Measurements from ENCODE around the gene PRSS27. TPM values are rescaled to one million over a fixed set of nuclear protein-coding genes. Genes with fewer than 3 reads are reported as not detected.

Gene PRSS27
- total RNA-seq, 1 donor from 2014 or later: 3.1 TPM

DNA sequence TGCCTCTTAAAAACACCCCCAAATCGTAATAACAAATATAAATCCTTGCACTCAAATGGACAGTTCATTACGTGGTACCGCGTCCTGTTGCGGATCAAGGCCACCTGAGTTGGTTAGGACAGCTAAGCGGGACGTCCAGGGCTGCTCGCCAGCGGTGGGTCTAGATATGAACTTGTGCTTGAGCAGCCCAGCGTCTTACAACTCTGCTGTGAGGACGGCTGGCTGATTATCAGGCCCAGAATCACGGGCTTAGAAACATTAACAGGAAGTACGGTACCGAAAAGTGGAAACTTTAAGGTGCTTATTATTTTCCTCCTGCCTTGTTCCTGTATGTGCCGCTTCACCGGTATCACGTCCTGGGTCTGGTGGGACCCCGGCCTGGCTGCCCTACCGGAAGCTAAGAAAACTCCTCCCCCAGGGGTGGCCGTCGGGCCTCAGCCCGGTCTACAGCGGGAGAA lies 31.6 kb upstream of the PRSS27 start:
- no peak for DNase-seq (ENCODE audit: low spot score)

DNA sequence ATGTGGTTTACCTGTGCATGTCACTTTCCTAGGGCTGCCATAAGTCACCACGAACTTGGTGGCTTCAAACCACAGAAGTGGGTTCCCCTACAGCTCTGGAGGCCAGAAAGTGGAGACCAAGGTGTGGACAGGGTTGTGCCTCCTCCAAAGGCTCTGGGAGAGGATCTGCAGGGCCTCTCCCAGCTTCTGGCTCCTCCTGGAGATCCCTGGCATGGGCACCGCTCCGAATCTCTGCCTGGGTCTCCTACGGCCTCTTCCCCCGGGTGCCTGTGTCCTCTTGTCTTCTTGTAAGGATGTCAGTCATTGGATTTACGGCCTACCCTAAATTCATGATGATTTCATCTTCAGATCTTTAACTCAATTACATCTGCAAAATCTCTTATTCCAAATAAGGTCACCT lies 29.9 kb upstream of the PRSS27 start:
- no peak for DNase-seq (ENCODE audit: low spot score)

DNA sequence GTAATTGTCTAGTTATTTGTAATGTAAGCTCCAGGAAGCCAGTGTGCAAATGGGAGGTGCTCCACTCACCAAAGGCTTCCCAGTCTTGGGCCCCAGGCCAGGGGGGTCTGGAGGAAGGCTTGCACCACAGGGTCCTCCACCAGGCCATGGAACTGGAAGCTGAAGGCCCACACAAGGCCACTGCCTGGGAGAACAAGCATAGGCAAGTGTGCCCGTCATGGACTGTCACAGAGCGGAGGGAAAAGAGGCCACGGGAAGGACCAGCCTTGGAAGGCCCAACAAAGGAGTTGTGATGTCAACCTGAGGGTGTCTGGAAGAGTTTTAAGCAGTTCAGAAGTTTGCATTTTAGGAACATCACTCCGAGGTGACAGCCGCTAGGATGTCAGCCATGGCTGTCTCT lies 29.5 kb upstream of the PRSS27 start:
- DNase-seq (ENCODE audit: low spot score): no peak

DNA sequence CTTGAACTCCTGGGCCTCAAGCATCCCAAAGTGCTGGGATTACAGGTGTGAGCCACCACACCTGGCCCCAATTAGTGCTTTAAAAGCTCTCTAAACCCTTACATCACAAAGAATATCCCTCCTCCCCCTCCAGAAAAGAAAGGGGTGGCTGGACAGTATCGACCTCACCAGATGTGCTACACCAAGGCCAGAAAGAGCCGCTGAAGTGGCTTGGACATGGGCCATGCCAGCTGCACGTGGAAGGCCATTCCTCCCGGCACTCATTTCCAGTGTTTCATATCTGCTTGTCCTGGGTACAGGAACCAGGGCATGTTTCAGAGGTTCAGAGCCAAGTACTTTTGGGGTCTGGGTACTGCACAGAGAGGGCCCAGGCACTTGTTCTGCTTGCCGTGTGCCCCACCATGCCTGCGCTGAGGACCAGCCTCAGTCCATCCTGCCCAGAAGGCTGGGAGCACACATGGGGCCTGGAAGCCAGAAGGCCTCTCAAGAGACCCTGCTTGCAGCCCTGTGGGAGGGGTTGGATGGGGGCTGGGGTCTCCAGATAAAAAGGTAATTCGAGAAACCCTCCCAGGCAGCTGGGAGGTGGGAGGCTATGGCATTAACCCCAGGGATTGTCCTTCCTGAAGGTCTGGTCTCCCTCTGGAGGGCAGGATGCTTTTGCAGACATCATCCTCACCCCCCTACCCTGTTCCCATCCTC lies 28.9 kb upstream of the PRSS27 start:
- no peak for DNase-seq (ENCODE audit: low spot score)

DNA sequence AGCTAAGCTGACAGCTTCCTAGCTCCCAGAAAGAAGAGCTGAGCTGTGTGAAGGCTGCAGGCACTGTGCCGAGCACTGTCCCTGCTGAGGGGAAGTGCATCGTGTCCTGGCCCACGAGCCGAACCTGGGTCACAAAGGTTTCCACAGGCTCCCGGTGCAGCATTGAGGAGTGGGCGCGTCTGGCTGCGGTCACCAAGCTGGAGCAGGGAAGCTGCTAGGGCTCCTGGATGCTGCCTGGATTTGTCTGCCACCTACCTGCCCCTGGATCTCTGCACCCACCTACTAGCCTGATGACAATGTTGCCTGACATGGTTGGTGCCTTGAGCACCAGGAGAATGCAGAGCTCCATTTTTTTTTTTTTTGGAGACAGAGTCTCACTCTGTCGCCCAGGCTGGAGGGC lies 25.9 kb upstream of the PRSS27 start:
- no peak for DNase-seq (ENCODE audit: low spot score)

DNA sequence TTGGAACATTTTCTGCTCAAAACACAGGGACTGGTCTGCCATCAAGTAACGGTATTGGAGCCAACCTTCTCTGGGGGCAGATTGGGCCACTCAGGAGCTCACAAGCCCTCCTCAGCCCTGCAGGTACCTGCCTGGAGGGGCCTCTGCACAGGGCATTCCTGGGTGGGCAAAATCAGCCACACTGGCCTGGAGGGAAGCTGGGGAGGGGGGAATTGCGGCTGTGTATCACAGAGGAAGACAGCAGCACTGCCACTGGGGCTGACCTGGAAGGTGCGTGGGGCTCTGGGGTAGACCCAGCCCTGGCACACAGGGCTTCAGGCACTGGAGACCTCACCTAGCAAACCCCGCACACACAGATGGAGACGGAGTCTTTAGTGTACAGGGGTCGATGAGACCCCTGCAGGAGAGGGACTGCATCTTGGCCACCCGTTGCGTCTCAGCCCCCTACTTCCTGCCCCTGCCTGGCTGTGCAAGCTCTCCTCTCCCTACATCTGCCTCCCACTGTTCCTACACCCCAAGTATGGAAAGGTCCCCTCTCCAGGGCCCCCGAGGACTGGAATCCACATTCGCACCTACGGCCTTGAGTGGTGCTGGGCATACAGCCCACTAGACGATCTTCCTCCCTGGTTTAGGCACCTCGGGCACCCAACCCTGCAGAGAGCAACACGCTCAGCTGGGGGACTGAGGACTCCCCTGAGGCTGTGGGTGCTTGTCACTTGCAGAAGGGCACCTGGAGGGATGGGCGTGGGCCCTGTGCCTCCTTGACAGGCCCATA lies 25.3 kb upstream of the PRSS27 start:
- no peak for DNase-seq (ENCODE audit: low spot score)

DNA sequence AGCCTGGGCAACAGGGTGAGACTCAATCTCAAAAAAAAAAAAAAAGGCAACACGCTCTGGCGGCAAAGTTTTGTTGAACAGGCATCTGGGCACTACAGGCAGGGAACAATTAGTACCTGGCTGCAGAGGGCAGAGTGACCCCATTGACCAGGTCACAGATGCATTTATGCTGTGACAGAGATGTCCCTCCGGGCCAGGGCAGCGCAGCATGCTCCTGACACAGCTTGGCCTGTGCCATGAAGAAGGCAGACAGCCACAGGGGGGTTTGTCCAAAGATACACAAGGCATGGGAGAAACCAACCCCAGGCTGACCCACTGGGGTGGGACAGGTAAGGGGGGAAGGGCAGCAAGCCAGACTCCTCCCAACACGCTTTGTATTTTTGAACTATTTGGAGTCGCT lies 24.7 kb upstream of the PRSS27 start:
- DNase-seq (ENCODE audit: low spot score): no peak

DNA sequence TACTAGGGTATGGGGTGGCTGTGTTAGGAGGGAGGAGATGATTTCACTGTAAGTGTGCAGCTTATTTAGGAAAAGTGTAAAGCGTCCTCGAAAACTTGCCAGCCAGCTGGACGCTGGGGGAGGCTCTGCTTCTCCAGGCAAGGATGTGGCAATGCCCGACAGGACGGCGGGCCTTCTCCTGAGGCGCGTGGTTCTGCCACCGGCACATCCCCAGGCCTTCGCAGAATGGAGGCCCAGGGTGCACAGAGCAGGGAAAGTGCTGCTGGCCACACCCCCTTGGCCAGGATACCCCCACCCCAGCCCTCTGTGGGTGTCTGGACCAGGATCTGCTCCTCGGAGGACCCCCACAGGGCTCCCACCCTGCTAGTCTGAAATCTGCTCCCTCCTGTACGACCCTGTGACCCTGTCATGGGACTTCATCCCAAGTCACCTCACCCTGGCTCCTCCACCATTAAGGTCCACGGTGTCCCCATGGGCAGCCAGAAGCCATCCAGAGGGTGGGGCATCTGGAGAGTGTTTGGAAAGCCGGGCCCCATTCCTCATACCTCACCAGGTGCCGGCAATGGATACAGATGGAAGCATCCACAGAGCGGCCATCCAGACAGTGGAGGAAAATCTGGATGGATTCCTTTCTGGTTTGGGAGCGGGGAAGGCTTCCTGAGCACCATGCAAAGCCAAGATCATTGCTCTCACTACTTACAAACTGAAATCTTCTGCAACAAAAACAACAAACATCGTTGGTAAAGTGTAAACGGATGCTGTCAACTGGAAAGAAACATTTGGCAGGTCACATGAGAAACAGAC lies 23.2 kb upstream of the PRSS27 start:
- no peak for DNase-seq (ENCODE audit: low spot score)

DNA sequence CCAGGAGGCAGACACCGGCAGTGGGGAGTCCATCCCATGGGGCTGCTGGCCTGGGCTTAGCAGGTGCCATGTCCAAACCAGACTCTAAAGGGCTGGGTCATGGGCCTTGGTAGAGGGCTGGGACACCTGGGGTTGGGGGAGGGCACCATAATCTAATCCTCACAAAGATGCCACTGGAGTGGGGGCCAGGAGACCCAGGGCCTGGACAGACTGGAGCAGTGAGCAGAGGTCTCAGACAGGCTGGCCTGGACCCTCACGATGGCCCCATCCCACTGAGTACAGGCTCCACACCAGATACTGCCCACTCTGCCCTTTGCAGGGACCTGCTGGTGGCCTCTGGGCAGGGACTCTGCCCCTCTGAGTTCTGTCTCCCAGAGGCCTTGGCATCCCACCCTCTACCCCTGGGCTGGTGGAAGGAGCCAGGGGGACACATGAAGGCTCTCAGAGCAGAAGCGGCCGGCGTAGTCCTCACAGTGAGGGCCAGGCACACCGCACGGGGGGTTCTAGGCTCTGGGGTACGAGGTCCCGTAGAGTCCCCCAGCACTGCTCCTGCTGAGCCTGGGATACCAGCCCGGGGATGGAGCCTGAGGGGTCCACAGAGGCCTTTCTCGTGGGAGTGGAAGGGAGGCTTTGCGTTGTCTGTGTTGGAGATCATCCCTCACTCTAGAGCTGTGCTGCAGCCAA lies 22.4 kb upstream of the PRSS27 start:
- no peak for DNase-seq (ENCODE audit: low spot score)

DNA sequence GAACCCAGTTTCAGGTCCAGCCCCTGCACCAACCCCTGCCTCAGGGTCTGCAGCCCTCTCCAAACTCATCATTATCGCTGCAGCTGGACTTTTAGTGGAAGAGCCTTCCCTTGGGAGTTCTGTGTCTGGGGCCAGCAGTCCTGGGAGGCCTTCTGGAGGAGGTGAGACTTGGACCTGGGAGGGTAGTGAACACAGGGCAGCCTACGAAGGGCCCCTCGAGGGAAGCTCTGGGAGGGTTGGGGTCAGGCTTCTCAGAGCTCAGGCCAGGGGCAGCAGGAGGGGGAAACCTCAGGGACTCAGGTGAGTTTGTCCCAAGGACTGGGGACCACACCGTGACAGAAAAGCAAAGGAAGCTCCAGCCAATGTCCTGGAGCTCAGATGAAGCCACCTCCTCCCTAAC lies 21.1 kb upstream of the PRSS27 start:
- DNase-seq (ENCODE audit: low spot score): no peak

DNA sequence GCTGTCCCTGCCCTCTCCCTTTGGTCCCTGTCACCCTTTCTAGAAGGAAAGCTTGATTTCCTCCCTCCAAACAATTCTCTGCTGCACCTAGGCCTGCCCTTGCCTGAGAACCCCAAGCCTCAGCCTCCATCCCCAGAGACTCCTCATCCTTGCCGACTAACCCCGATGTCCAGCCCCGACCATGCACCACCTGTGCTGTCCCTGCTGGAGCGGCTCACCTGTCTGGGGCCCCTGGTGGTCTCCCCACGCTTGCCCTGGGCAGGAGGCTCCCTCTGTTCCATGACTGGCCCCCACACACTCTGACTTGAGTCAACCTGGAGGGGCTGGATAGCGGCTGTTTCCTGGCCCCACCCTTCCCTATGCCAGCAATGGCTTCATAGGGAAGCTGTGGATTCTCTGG lies 20.5 kb upstream of the PRSS27 start:
- no peak for DNase-seq (ENCODE audit: low spot score)

DNA sequence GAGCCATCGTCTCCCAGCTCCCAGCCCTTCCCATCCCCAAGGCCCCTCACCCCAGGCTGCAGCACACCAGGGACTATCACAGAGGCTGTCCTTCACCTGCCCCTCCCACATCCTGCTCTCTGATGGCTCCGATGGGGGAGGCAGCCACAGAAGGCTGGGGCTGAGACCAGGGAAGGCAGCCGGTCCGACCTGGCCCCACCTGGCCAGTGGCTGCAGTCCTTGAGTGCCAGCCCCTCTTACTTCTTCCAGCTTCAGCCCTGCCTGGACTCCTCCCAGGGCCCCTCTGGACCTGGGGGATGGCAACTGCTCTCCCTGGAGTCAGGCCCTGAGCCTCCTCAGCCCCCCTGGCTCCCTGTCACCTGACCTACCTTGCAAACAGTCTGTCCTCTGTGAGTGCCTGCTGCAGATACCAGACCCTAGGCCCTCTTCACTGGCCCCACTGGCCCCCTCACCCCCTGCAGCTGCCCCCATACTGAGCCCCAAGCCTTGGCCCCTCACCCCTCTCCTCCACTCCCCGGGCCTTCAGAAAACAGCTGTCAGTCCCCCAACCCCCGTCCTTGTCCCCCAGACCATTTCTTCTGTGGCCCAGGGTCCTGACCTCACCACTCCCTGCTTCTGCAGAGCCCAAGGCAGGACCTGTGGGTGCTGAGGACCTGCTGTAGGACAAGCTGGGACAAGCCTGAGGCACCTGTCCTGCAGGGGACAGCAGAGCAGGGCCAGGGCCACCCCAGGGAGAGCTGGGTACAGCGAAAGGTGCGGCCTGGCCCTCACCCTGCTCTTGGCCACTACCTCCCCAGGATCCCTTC lies 19.8 kb upstream of the PRSS27 start:
- DNase-seq (ENCODE audit: low spot score): no peak

DNA sequence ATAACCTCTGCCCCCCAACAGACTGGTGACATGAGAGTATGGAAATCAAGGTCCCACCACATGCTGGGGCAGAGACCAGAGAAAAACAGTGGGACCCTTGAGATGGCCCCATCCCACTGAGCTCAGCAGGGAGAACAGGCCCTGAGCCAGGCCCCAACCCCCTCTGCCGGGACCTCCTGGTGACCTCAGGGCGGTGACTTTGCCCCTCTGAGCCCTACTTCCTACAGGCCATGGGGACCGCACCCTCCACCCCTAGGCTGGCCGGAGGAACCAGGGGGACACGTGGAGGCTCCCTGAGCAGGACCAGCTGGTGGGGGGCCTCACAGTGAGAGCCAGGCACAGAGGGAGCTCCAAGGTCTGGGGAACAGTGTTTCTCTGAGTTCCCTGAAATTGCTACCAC lies 18.6 kb upstream of the PRSS27 start:
- DNase-seq (ENCODE audit: low spot score): no peak

DNA sequence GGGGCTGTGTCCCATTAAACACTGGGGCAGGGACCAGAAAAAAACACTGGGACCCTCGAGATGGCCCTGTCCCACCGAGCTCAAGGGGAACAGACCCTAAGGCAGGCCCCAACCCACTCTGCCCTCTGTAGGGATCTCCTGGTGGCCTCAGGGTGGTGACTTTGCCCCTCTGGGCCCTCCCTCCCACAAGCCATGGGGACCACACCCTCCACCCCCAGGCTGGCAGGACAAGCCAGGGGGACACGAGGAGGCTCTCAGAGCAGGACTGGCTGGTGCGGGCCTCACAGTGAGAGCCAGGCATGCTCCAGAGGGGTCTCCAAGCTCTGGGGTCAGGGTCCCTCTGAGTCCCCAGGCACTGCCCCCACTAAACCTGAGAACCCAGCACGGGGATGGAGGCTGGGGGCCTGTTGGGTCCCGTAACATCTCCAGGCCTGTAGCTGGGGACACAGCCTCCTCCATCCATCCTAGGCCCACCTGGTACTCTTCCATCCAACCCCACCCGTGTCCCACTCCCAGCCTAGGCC lies 17.9 kb upstream of the PRSS27 start:
- DNase-seq (ENCODE audit: low spot score): no peak

DNA sequence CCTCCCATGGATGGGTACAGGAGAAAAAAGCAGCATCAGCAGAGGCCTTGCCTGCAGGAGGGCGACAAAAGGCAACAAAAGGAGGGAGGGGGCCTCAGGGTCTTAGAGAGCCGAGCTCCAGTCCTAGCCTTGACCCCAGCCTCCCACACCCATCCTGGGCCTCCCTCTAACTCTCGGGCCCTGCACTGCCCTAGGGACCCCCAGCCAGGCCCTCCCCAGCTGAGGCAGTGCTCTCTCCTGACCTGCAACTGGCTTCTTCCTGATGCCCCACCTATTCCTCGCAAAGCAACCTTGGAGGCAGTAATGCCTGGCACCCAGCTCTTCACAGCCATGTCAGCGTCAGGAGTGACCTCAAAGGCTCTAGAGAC lies 17.2 kb upstream of the PRSS27 start:
- DNase-seq (ENCODE audit: low spot score): no peak

DNA sequence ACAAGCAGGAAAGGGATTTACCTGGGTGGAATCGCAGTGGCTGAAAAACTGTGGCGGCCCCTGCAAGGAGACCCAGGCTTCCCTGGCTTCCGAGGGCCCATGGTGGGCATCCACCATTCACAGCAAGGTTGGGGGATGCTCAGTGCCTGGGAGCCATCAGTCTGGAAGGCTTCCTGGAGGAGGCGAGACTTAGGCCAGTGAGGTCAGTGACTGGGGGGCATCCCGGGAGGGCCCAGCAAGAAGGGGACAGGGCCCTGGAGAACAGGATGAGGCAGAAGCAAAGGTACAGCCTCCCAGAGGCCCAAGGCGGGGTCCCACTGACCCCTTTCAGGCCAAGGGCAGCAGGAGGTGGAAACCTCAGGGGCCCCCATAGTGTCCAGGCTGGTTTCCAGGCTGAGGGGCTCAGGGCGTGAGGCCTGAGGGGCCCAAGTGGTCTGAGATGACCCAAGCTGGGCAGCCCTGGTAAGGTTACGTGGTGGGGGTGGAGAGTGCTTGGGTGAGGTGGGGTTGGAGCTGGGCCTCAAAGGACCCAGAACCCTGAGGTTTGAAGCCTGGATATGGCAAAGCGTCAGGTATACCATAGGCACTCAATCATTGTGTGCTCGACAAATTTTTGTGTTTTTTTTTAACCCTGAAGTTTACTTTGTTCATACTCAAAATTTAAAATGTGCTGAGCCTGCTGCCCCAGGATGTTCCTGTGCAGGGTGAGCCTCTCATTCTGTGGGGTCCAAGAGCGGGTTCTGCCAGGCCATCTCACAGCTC lies 16.6 kb upstream of the PRSS27 start:
- no peak for DNase-seq (ENCODE audit: low spot score)

DNA sequence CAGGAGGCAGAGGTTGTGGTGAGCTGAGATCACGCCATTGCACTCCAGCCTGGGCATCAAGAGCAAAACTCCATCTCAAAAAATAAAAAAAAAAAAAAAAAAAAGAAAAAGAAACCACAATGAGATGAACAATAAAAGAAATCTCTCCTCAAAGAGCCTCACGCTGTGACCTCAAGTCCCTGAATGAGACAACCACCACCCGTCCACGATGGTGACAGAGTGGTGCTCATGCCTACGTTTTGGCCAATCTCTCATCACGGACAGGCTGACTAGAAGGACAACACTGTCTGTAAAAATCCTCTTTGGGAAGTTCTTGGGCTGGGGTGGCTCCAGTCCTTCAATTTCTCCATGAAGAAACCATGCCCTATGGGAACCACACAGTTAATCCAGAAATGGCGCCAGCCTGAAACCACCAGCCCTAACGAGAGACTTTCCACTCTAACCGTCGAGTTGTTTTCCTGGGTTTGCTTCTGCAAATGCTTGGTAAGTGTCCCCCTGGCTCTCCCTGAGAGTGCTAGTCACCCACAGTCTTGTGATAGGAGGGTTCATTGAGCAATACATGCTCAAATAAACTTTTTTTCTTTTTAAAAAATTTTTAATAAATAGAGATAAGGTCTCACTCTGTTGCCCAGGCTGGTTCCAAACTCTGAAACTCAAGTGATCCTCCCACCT lies 15.0 kb upstream of the PRSS27 start:
- no peak for DNase-seq (ENCODE audit: low spot score)

DNA sequence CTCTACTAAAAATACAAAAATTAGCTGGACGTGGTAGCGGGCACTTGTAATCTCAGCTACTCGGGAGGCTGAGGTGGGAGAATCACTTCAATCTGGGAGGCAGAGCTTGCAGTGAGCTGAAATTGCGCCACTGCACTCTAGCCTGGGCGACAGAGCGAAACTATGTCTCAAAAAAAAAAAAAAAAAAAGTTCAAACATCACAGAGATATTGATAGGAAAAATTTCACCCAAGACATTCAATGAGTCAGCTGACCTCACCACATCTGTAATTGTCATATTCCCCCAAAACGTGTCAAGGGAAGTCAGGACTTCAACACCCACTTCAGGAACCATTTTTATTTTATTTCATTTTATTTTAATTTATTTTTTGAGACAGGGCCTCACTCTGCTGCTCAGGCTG lies 8.0 kb upstream of the PRSS27 start:
- DNase-seq (ENCODE audit: low spot score): no peak

DNA sequence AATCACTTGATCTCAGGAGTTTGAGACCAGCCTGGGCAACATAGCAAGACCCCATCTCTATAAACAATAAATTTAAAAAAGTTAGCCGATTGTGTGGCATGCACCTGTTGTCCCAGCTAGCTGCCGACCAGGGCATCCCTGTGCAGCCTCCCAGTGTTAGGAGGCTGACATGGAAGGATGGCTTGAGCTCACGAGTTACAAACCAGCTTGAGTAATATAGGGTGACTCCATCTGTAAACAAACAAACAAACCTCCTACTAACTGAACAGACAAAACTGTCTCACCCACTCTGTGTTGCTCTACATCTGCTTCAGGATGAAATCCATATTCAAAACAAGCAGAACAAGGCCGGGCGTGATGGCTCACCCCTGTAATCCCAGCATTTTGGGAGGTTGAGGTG lies 6.9 kb upstream of the PRSS27 start:
- DNase-seq (ENCODE audit: low spot score): no peak
